Rectal smooth muscle tissue (tissue), 1 donor: ENCODE measurements around the gene GBP3.
A peak's percentile ranks its signal among the peaks of the same experiment; 100 is the strongest.

Source experiments
- H3K27ac ChIP-seq: one replicate; pipeline ENCODE4 v1.7.0; 2013; ENCODE audit warnings: low read depth, low read length, inconsistent platforms
- H3K27me3 ChIP-seq: one replicate; pipeline ENCODE4 v1.7.0; 2013; ENCODE audit warnings: low read length; ENCODE audit not compliant: control insufficient read depth, insufficient read depth
- H3K36me3 ChIP-seq: one replicate; pipeline ENCODE4 v1.7.0; 2013; ENCODE audit warnings: low read length; ENCODE audit not compliant: control insufficient read depth, insufficient read depth
- H3K4me1 ChIP-seq: one replicate; pipeline ENCODE4 v1.7.0; 2013; ENCODE audit warnings: low read length; ENCODE audit not compliant: control insufficient read depth, insufficient read depth
- H3K4me3 ChIP-seq: one replicate; pipeline ENCODE4 v1.7.0; 2013; ENCODE audit warnings: low read length
- H3K9ac ChIP-seq: one replicate; pipeline ENCODE4 v1.7.0; 2013; ENCODE audit warnings: low read length

The GBP3 gene, protein sequence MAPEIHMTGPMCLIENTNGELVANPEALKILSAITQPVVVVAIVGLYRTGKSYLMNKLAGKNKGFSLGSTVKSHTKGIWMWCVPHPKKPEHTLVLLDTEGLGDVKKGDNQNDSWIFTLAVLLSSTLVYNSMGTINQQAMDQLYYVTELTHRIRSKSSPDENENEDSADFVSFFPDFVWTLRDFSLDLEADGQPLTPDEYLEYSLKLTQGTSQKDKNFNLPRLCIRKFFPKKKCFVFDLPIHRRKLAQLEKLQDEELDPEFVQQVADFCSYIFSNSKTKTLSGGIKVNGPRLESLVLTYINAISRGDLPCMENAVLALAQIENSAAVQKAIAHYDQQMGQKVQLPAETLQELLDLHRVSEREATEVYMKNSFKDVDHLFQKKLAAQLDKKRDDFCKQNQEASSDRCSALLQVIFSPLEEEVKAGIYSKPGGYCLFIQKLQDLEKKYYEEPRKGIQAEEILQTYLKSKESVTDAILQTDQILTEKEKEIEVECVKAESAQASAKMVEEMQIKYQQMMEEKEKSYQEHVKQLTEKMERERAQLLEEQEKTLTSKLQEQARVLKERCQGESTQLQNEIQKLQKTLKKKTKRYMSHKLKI

DNA sequence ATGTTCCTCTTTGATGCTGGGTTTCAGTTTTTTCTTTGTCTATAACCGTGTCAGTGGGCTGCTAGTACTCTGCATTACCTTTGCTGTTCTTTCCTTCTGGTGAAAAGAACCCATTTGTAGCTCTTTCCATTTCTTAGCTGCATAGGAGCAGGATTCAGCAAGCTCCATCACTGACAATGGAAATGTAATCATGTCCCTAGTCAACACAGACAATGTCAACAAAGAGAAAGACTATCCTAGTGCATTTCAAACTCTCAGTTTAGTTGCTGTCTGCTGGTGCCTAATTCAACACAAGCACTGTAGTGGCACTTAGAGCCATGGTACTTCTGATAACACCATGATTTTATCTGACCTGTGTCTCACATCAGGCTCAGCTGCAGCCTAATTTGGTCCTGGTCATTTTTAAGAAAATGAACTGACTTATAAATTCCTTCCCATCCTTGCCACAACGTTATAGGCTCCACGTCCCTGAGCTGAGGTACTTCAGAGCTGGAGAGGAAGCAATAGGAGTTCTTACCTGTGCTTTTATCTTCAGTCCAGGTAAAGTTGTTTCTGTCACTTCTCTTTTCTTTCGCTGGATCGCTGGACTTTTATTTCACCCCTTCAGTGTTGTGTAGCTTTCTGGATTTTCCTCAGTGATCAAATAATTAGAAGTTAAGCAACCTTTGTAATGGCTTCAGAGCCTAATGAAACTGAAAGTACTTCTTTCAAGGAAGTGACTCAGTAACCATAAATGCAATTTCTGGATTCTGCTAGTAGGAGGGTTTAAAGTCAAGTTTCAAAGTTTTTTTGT lies at the start of gene GBP3:
Gene GBP3, minus strand, starts transcription at position 700 of the 793 bp plus-strand sequence. CDS start 2,145 bp downstream, outside the sequence.
- no peaks in the 10 kb centered on the region for H3K27me3 ChIP-seq
- peak within 1 kb of the TSS; percentile 86 for H3K27ac ChIP-seq
- H3K4me3 ChIP-seq: peak within 1 kb of the TSS; percentile 79
- peak within 1 kb of the TSS; percentile 61 for H3K9ac ChIP-seq
- peaks cover 3% of the 10 kb centered on the region for H3K4me1 ChIP-seq
- H3K36me3 ChIP-seq: peaks cover 5% of the 10 kb centered on the region

DNA sequence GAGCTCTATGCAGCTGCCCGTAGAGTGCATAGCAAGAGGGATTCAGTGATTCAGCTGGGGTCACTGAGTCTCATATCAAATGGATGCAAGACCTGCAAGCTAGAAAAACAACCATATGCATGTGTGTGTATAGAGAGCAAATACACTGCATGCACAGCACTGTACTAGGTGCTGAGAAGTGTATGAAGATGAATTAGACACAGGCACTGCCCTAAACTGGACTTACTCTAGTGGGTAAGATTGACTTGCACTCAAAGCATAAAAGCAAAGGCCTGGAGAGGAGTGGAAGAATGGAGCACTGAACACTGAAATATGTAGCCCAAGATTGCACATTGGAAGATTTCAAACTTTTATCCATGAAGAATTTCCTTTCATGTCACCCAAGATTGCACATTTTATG lies 47.8 kb upstream of the GBP3 start:
- Histone ChIP-seq H3K4me1 (no peaks in the 10 kb centered on the region), H3K4me3 (peak overlapping the region; percentile 34), H3K36me3 (no peaks in the 10 kb centered on the region), H3K27me3 (no peaks in the 10 kb centered on the region), H3K27ac (no peak overlapping the region), H3K9ac (no peak overlapping the region)

DNA sequence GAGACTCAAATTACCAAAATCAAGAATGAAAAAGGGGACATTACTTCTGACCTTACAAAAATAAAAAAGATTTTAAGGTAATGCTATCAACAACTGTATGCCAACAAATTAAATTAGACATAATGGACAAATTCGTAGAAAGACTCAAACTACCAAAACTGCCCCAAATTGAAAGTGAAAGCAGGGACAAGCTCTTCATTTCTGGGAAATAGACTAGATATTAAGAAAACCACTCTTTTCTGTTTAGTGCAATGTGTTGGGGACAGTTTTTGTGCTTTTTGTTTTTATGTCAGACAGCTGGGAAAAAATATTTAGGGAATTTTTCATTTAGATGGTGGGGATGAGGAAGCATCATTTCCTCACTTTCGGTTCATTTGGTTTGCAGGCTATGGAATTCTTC lies 47.3 kb upstream of the GBP3 start:
- H3K4me1 ChIP-seq: no peaks in the 10 kb centered on the region
- H3K27me3 ChIP-seq: no peaks in the 10 kb centered on the region
- H3K36me3 ChIP-seq: no peaks in the 10 kb centered on the region
- no peak overlapping the region for H3K27ac ChIP-seq
- no peak overlapping the region for H3K9ac ChIP-seq
- H3K4me3 ChIP-seq: peak overlapping the region; percentile 34

DNA sequence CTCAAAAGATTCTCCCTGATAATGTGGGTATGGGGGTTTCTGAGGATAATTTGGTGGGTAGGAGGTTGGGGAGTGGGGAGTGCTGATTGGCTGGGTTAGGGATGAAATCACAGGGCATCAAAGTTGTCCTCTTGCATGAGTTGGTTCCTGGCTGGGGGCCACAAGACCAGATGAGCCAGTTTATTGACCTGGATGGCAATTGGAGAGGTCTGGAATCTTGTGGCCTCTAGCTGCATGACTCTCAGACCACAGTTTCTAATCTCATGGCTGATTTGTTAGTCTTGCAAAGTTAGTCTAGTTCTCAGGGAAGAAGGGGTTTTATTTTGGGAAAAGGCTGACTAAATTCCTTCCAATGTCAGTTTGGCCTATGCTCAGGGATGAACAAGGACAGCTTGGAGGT lies 45.6 kb upstream of the GBP3 start:
- Histone ChIP-seq H3K4me1 (peaks cover 3% of the 10 kb centered on the region), H3K4me3 (no peak overlapping the region), H3K27me3 (no peaks in the 10 kb centered on the region), H3K36me3 (no peaks in the 10 kb centered on the region), H3K27ac (no peak overlapping the region), H3K9ac (no peak overlapping the region)

DNA sequence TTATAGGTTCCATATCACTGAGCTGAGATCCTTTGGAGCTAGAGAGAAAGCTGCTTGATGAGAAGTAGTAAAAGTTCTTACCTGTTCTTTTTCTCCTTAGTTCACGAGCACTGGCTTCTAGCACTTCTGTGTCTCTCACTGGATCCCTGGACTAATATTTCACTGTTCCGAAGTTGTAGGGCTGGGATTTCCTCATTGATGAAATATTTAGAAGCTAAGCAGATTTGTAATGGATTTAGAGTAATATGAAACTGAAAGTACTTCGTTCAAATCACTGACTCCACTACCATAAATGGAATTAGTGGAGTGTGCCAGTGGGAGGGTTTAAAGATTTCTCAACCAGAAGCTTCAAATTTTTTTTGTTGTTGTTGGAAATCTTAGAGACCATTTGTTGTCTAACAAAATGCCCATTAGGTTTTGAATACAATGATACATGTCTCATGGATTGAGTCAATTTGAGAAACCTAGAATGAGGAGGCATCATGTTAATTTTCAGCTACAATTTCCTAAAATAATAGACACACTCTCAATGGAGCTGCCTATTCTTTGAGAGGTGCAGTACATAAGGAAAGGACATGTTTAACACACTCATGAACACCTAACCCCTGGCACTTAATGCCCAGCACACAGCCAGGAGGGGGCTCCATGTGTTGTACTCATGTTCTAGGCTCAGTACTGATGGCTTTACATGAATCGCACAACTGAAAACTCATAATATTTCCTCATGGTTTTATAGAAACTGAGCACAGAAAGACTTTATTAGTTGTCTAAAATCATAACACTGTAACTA lies 42.6 kb upstream of the GBP3 start, which contains the start of gene GBP1:
Gene GBP1, minus strand, starts transcription at position 130 of the 790 bp plus-strand sequence. CDS start 1,974 bp downstream, outside the sequence.
- H3K4me1 ChIP-seq: peaks cover 9% of the 10 kb centered on the region
- no peaks in the 10 kb centered on the region for H3K36me3 ChIP-seq
- peak within 1 kb of the TSS; percentile 83 for H3K27ac ChIP-seq
- H3K9ac ChIP-seq: peak within 1 kb of the TSS; percentile 94
- peak within 1 kb of the TSS; percentile 80 for H3K4me3 ChIP-seq
- no peaks in the 10 kb centered on the region for H3K27me3 ChIP-seq

DNA sequence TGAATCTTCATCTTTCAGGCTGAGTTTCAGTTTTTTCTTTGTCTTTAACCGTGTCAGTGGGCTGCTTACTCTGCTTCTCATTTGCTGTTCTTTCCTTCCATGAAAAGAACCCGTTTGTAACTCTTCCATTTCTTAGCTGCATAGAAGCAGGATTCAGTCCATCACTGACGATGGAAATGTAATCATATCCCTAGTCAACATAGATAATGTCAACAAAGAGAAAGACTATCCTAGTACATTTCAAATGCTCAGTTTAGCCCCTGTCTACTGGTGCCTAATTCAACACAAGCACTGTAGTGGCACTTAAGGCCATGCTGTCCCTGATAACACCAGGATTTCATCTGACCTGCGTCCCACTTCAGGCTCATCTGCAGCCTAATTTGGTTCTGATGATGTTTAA lies 42.0 kb upstream of the GBP3 start:
- Histone ChIP-seq H3K4me1 (peaks cover 11% of the 10 kb centered on the region), H3K36me3 (peaks cover 2% of the 10 kb centered on the region), H3K4me3 (peak overlapping the region; percentile 80), H3K27me3 (no peaks in the 10 kb centered on the region), H3K27ac (peak overlapping the region; percentile 83), H3K9ac (peak overlapping the region; percentile 94)

DNA sequence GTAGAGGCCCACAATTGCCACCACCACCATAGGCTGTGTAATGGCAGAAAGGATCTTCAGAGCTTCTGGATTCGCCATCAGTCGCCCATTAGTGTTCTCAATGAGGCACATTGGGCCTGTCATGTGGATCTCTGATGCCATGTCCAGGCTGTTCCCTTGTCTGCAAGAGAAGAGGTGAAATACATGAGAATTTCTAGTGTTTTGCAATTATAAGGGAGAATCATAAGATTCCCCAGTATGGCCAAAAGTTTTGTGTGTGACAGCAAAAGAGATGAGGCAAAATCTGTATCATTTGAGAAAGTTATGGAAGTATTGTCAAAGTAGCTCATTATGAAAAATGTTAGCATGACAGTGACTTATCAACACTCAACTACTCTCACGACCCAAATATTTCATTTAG lies 40.4 kb upstream of the GBP3 start:
- Histone ChIP-seq H3K27ac (no peak overlapping the region), H3K9ac (no peak overlapping the region), H3K4me3 (no peak overlapping the region)

DNA sequence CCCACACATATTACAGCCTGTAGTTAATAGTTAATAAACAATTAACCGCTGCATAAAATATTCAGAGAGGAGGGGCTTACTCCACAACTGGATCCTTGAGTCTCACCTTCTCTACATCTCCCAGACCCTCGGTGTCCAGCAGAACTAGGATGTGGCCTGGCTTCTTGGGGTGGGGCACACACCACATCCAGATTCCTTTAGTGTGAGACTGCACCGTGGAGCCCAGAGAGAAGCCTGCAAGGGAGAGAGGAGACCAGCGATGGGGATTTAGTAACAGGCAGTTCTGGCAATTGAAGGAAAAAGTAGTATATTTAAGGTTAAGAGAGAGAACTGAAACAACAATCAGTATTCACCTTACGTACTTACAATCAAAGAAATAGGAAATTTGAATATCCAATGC lies 37.4 kb upstream of the GBP3 start:
- H3K4me1 ChIP-seq: peaks cover 11% of the 10 kb centered on the region
- H3K27ac ChIP-seq: no peak overlapping the region
- H3K36me3 ChIP-seq: peaks cover 10% of the 10 kb centered on the region
- no peaks in the 10 kb centered on the region for H3K27me3 ChIP-seq
- no peak overlapping the region for H3K4me3 ChIP-seq
- no peak overlapping the region for H3K9ac ChIP-seq

More for the DNA sequence above, 40.4 kb upstream of the GBP3 start:
- H3K4me1 ChIP-seq: peaks cover 11% of the 10 kb centered on the region
- H3K27me3 ChIP-seq: no peaks in the 10 kb centered on the region
- peaks cover 2% of the 10 kb centered on the region for H3K36me3 ChIP-seq

DNA sequence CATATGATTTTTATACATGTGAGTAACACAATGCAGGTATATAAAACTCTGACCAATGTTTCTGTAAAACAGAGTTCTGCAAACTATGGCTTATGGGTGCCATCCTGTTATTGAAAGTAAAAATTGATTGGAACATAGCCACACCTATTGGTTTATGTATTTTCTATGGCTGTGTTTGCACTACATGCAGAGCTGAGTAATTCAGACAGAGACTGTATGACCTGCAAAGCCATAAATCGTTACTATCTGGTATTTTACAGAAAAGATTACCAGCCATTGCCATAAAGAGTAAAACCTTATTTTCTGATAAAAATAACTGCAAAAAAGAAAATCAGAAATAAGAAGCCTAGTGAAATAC lies 29.3 kb upstream of the GBP3 start:
- Histone ChIP-seq H3K4me1 (no peaks in the 10 kb centered on the region), H3K36me3 (peaks cover 9% of the 10 kb centered on the region), H3K4me3 (no peak overlapping the region), H3K27ac (no peak overlapping the region), H3K27me3 (no peaks in the 10 kb centered on the region), H3K9ac (no peak overlapping the region)

DNA sequence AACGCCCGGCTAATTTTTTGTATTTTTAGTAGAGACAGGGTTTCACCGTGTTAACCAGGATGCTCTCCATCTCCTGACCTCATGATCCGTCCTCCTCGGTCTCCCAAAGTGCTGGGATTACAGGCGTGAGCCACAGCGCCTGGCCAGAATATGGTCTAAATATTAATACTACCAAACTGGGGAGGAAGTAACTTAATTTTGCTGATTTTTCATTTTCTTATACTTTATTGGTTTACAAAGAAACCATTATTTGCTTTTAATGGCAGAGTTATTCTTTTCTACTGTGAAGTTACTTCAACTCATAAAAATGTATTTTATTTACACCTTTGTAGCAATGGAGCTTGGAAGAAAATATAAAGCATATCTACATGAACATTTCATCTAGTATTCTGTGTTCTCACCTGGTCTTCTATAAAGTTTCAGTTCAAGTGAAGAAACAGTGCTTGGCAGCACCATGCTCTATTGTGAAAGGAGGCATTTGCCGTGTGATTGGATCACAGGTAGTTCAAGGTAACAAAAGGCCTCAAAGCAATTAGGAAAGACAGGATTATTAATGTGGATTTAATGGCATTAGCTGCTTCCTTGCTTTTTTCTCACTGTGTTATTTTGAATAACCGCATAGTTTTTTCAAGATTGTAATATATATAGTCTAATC lies 28.8 kb upstream of the GBP3 start:
- Histone ChIP-seq H3K27me3 (no peaks in the 10 kb centered on the region), H3K36me3 (peaks cover 7% of the 10 kb centered on the region), H3K4me3 (no peak overlapping the region), H3K4me1 (no peaks in the 10 kb centered on the region), H3K27ac (no peak overlapping the region), H3K9ac (no peak overlapping the region)

DNA sequence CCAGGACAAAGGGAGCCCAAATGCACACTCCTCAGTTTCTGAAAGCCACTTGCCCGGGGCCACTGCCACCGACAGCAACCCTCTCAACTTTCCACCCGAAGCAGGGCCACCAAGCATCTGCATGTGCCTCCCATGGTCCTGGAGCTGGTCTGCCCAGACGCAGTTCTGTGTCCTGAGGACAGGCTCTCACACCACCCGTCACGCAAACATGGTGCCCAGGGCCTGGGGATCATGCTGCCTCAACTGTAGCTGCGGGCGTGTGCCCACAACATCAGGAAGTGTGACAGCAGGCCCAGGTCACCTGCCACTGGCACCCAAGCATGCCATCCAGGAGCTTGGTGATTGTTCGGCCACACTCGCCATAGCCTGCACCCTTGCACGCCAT lies 28.0 kb upstream of the GBP3 start:
- H3K27me3 ChIP-seq: no peaks in the 10 kb centered on the region
- no peak overlapping the region for H3K9ac ChIP-seq
- H3K36me3 ChIP-seq: peaks cover 7% of the 10 kb centered on the region
- no peaks in the 10 kb centered on the region for H3K4me1 ChIP-seq
- no peak overlapping the region for H3K27ac ChIP-seq
- no peak overlapping the region for H3K4me3 ChIP-seq
